ENCODE data around the gene ST6GALNAC5. TPM values are rescaled to one million over a fixed set of nuclear protein-coding genes. Genes with fewer than 3 reads are reported as not detected.

ST6GALNAC5 gene
- total and polyA plus RNA-seq, 2 donors (not counting 3 experiments of a cell fraction or from before 2014, with no cell fraction given): not detected

- FAIRE-seq (no peak), DNase-seq (ENCODE audit: low read depth, low spot score) (no peak)
- TF ChIP-seq MYC (IDR thresholded peaks at IDR 0.05; ENCODE audit: low read depth, low read length) (no peak), FOS (IDR thresholded peaks at IDR 0.05; ENCODE audit: borderline replicate concordance, insufficient read depth, low read length) (no peak), MAX (IDR thresholded peaks at IDR 0.05; ENCODE audit: insufficient read depth, insufficient read length) (no peak)
- H3K36me3 ChIP-seq (ENCODE audit: control insufficient read depth in 2 of 2, extremely low read depth in 1 of 2, insufficient read depth in 2 of 2, low read length in 2 of 2): no peaks in the 10 kb centered on the region
- no peaks in the 10 kb centered on the region for H3K27me3 ChIP-seq (ENCODE audit: control insufficient read depth in 2 of 2, insufficient read depth in 2 of 2, low read length in 2 of 2)
- no peaks in the 10 kb centered on the region for H3K9me3 ChIP-seq (replicated peaks; ENCODE audit: control insufficient read depth, insufficient read depth, low read length)
- H3K9ac ChIP-seq (replicated peaks; ENCODE audit: extremely low read depth, insufficient read depth, low read length): no peak overlapping the region
- H3K79me2 ChIP-seq (ENCODE audit: control insufficient read depth, insufficient read depth, low read length): no peaks in the 10 kb centered on the region
- CTCF ChIA-PET: no interaction called here
- no TSS peak for BruUV-seq (replicated peaks)
- no peaks in the 10 kb centered on the region for H3K9me1 ChIP-seq (replicated peaks; ENCODE audit: control insufficient read depth, extremely low read depth, insufficient read depth, low read length)
- dilution Hi-C loops (cut with MboI; ENCODE audit: extremely low pct_ligation_motif_present, low sequenced_read_pairs): no loop called here
- H3K4me2 ChIP-seq (ENCODE audit: insufficient read depth, low read length): no peak overlapping the region
- H3K4me3 ChIP-seq (replicated peaks in 1 of 3; ENCODE audit: insufficient read depth in 1 of 3, low read depth in 1 of 3, low read length in 3 of 3): no peak overlapping the region
- no peak overlapping the region for H2AFZ ChIP-seq (ENCODE audit: low read depth, low read length)
- H4K20me1 ChIP-seq (replicated peaks; ENCODE audit: control insufficient read depth, extremely low read depth, insufficient read depth, low read length): no peaks in the 10 kb centered on the region
- POLR2A ChIA-PET: no interaction called here
- intact Hi-C loops (cut with micrococcal nuclease): no loop called here
- no peak overlapping the region for H3K27ac ChIP-seq (ENCODE audit: insufficient read depth, low read depth, low read length)
- H3K4me1 ChIP-seq (ENCODE audit: control insufficient read depth, extremely low read depth, insufficient read depth, low read length): no peaks in the 10 kb centered on the region
These were observed 143.7 kb downstream of the ST6GALNAC5 start for GRCh38 chr1:77010937-77011336.

DNA sequence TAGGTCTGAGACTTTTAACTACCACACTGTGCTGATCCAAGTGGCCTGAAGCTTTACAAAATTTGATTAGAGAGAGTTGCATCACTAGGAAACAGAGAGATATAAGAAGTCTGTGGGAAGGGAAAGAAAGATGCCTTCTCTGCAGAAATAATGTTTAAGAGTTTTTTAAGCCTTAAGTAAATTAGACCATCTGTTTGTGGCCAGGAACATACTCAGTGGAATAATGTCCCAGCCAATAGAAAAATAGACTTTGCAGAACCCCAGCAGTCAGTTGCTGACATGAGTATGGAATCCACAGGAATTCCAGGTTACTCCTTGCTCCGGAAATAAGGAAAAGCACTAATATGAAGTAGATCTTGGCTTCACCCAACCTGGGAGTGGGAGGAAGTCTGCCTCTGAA is 144.8 kb downstream of the ST6GALNAC5 start:
- DNase-seq (ENCODE audit: low read depth, low spot score): no peak
- intact Hi-C loops (cut with micrococcal nuclease): no loop called here
- CTCF ChIA-PET: no interaction called here
- Histone ChIP-seq H4K20me1 (replicated peaks; ENCODE audit: control insufficient read depth, extremely low read depth, insufficient read depth, low read length) (no peaks in the 10 kb centered on the region), H3K4me3 (replicated peaks in 1 of 3; ENCODE audit: insufficient read depth in 1 of 3, low read depth in 1 of 3, low read length in 3 of 3) (no peak overlapping the region), H3K9me1 (replicated peaks; ENCODE audit: control insufficient read depth, extremely low read depth, insufficient read depth, low read length) (no peaks in the 10 kb centered on the region), H3K79me2 (ENCODE audit: control insufficient read depth, insufficient read depth, low read length) (no peaks in the 10 kb centered on the region), H3K9ac (replicated peaks; ENCODE audit: extremely low read depth, insufficient read depth, low read length) (no peak overlapping the region), H3K27me3 (ENCODE audit: control insufficient read depth in 2 of 2, insufficient read depth in 2 of 2, low read length in 2 of 2) (no peaks in the 10 kb centered on the region), H3K9me3 (replicated peaks; ENCODE audit: control insufficient read depth, insufficient read depth, low read length) (no peaks in the 10 kb centered on the region), H3K4me2 (ENCODE audit: insufficient read depth, low read length) (no peak overlapping the region), H3K36me3 (ENCODE audit: control insufficient read depth in 2 of 2, extremely low read depth in 1 of 2, insufficient read depth in 2 of 2, low read length in 2 of 2) (no peaks in the 10 kb centered on the region), H3K27ac (ENCODE audit: insufficient read depth, low read depth, low read length) (no peak overlapping the region), H3K4me1 (ENCODE audit: control insufficient read depth, extremely low read depth, insufficient read depth, low read length) (no peaks in the 10 kb centered on the region), H2AFZ (ENCODE audit: low read depth, low read length) (no peak overlapping the region)
- POLR2A ChIA-PET: no interaction called here
- no peak for TF ChIP-seq MYC (IDR thresholded peaks at IDR 0.05; ENCODE audit: low read depth, low read length)
- TF ChIP-seq GATA2 (IDR thresholded peaks at IDR 0.05; ENCODE audit: insufficient read depth, insufficient read length, low read depth, low read length): no peak
- TF ChIP-seq EZH2 (IDR thresholded peaks at IDR 0.05; ENCODE audit: borderline replicate concordance, low read depth, low read length, severe bottlenecking): no peak
- TF ChIP-seq MAX (IDR thresholded peaks at IDR 0.05; ENCODE audit: insufficient read depth, insufficient read length): no peak
- no peak for TF ChIP-seq POLR2A (IDR thresholded peaks at IDR 0.05; ENCODE audit: low read depth, low read length)
- no TSS peak for BruUV-seq (replicated peaks)
- FAIRE-seq: no peak
- dilution Hi-C loops (cut with MboI; ENCODE audit: extremely low pct_ligation_motif_present, low sequenced_read_pairs): no loop called here

All from endothelial cell of umbilical vein (primary cell).